Measurements from ENCODE around the gene CDSN. TPM values are rescaled to one million over a fixed set of nuclear protein-coding genes. Genes with fewer than 3 reads are reported as not detected.

CDSN gene
- total and polyA plus RNA-seq, 2 of the 4 experiments (the other 2 are of a cell fraction) = not detected

- H2BK15ac ChIP-seq (ENCODE audit: low read depth, low read length) = no peak overlapping the region
- no peak overlapping the region for H3K14ac ChIP-seq (replicated peaks; ENCODE audit: low read depth, low read length)
- dilution Hi-C loops (cut with HindIII; ENCODE audit: low sequenced_read_pairs, unreplicated experiment) (no loop called here), in situ Hi-C loops (cut with MboI; ENCODE audit: low sequenced_read_pairs) (no loop called here), intact Hi-C loops (cut with micrococcal nuclease) (loop anchor here (1.0 to 5.0 kb wide), 3 partner anchors 128 to 328 kb away; partner anchors contain the start of genes FLOT1 and IER3)
- H3K9me3 ChIP-seq (ENCODE audit: control insufficient read depth, insufficient read depth, low read length) = no peaks in the 10 kb centered on the region
- no peak overlapping the region for H3K4me3 ChIP-seq (ENCODE audit: insufficient read depth, low read depth, low read length)
- no peak overlapping the region for H2AK5ac ChIP-seq (ENCODE audit: low read depth, low read length)
- no peak overlapping the region for H3K23ac ChIP-seq (ENCODE audit: low read depth, low read length)
- DNase-seq (peak; percentile 84), ATAC-seq (ENCODE audit: low read depth) (peak; percentile 94)
- H2BK20ac ChIP-seq (ENCODE audit: low read depth, low read length) = no peak overlapping the region
- H2BK5ac ChIP-seq (ENCODE audit: low read depth, low read length, poor library complexity, severe bottlenecking) = no peak overlapping the region
- H3K18ac ChIP-seq (ENCODE audit: low read depth, low read length) = no peak overlapping the region
- no peak overlapping the region for H3K56ac ChIP-seq (ENCODE audit: extremely low read depth, insufficient read depth, low read length)
- no peaks in the 10 kb centered on the region for H3K36me3 ChIP-seq (ENCODE audit: control insufficient read depth, insufficient read depth, low read length)
- ChIA-PET CTCF (interaction anchor here (0.6 to 2.5 kb wide), 25 partner anchors 9 to 289 kb away, joined by 3 to 22 read pairs (median 4); partner anchors contain the start of genes MUCL3, SFTA2 and VARS2), POLR2A (ENCODE audit: unreplicated experiment) (no interaction called here)
- WGBS, 2 experiments (ENCODE audit: extremely low coverage in 2 of 2, insufficient read length in 1 of 2) = 21% methylated on average over 2 of the region's 6 CpGs; no CpG with 5 or more reads in 1 of the 2 experiments
- no peak overlapping the region for H3K4me2 ChIP-seq (ENCODE audit: low read depth, low read length)
- H3K9me1 ChIP-seq (ENCODE audit: insufficient read depth, low read length) = peaks cover 2% of the 10 kb centered on the region; the same call in 1 of the 2 replicates
- H3K27me3 ChIP-seq (ENCODE audit: control insufficient read depth, insufficient read depth, low read length) = no peaks in the 10 kb centered on the region
- H4K8ac ChIP-seq (ENCODE audit: low read depth in 2 of 2, low read length in 2 of 2) = 0 out of 4 replicates have a peak overlapping the region, but pooled peaks of 1 of the 2 experiments have one; percentile 47
- H4K91ac ChIP-seq (ENCODE audit: insufficient read depth, low read depth, low read length) = no peak overlapping the region
- H4K5ac ChIP-seq (ENCODE audit: low read depth, low read length) = no peak overlapping the region
- no peaks in the 10 kb centered on the region for H4K20me1 ChIP-seq (ENCODE audit: insufficient read depth, low read length)
- BruUV-seq (replicated peaks) = no TSS peak
- no peak overlapping the region for H3K9ac ChIP-seq (ENCODE audit: low read depth, low read length)
- no peaks in the 10 kb centered on the region for H3K79me1 ChIP-seq (ENCODE audit: low read depth in 1 of 2, low read length in 2 of 2)
- H2BK120ac ChIP-seq (ENCODE audit: low read depth, low read length) = no peak overlapping the region
- no peak overlapping the region for H3K27ac ChIP-seq (ENCODE audit: insufficient read depth, low read length)
- H2AFZ ChIP-seq (replicated peaks; ENCODE audit: low read length, poor library complexity) = peak overlapping the region; percentile 83
- no peak overlapping the region for H2AK9ac ChIP-seq (replicated peaks; ENCODE audit: low read depth, low read length, poor library complexity)
- peaks cover 3% of the 10 kb centered on the region for H3K4me1 ChIP-seq (ENCODE audit: control insufficient read depth, insufficient read depth, low read length)
- no peak overlapping the region for H3K4ac ChIP-seq (ENCODE audit: low read depth, low read length)
- TF ChIP-seq BHLHE40 (IDR thresholded peaks at IDR 0.05; ENCODE audit: low read depth, low read length) (no peak), NFE2L2 (IDR thresholded peaks at IDR 0.05; ENCODE audit: low read depth, low read length) (no peak), CEBPB (IDR thresholded peaks at IDR 0.05; ENCODE audit: low read depth, low read length) (no peak), MXI1 (IDR thresholded peaks at IDR 0.05; ENCODE audit: borderline replicate concordance, low read depth, low read length) (no peak), RAD21 (IDR thresholded peaks at IDR 0.05; ENCODE audit: low read length) (peak; percentile 85), MAFK (IDR thresholded peaks at IDR 0.05; ENCODE audit: low read depth, low read length) (no peak), MAZ (IDR thresholded peaks at IDR 0.05; ENCODE audit: borderline replicate concordance, low read depth, low read length) (no peak), SMC3 (IDR thresholded peaks at IDR 0.05; ENCODE audit: low read depth, low read length) (peak; percentile 74), CTCF (conservative IDR thresholded peaks at IDR 0.05; ENCODE audit: low read depth, low read length) (peak; percentile 82)
Measured at GRCh38 chr6:31070711-31071197, 49.5 kb downstream of the CDSN start.
